Endothelial cell of umbilical vein (primary cell): ENCODE results near the gene NECAB2. TPM values are rescaled to one million over a fixed set of nuclear protein-coding genes. Genes with fewer than 3 reads are reported as not detected.

ENCODE experiments used
- BruUV-seq: library from RNA; stranded (reverse); fragments of 400-500 nt; replicated peaks from 2 replicates; lab custom pipeline; 2021; lab: Mats Ljungman, UMichigan
- CTCF ChIA-PET: fragments of 300-600, 350-600 bp; sonication (Branson Sonifier 250); formaldehyde crosslinking; loops from one replicate; lab custom pipeline; 2021; ENCODE audit warnings: antibody characterized with exemption, inconsistent platforms; lab: Charles Lee
- POLR2A ChIA-PET: fragments of 300-600, 350-600 bp; sonication (Branson Sonifier 250); formaldehyde crosslinking; loops from one replicate; lab custom pipeline; 2021; ENCODE audit warnings: antibody characterized with exemption, inconsistent platforms; lab: Charles Lee
- DNase-seq: peaks from one replicate; pipeline ENCODE4 v3.0.0-alpha.2; 2011; ENCODE audit warnings: low read depth, low spot score
- FAIRE-seq: peaks from 2 replicates; lab custom pipeline; 2011; peaks lifted over from hg19 to GRCh38; lab: Jason Lieb, UNC
- H2AFZ ChIP-seq: 2 replicates; pipeline ENCODE4 v1.6.0; 2012; ENCODE audit warnings: low read depth, low read length, control low read depth, inconsistent platforms
- H3K27ac ChIP-seq: 2 replicates; pipeline ENCODE4 v1.5.1; 2011; ENCODE audit warnings: low read depth, mild to moderate bottlenecking, control low read depth, low read length, moderate library complexity; ENCODE audit not compliant: insufficient read depth
- H3K27me3 ChIP-seq, 2 experiments: 2 replicates each; pipeline versions ENCODE4 v1.6.0 to v1.6.1; 2011; ENCODE audit warnings: low read length in 2 of 2, mixed read lengths in 1 of 2; ENCODE audit not compliant: control insufficient read depth in 2 of 2, insufficient read depth in 2 of 2
- H3K36me3 ChIP-seq, 2 experiments: 2 replicates in 1 of 2; 3 replicates in 1 of 2; pipeline ENCODE4 v1.5.1; 2011; ENCODE audit warnings: low read length in 2 of 2, mild to moderate bottlenecking in 1 of 2, moderate library complexity in 1 of 2; ENCODE audit not compliant: control insufficient read depth in 2 of 2, insufficient read depth in 2 of 2; ENCODE audit errors: extremely low read depth in 1 of 2
- H3K4me1 ChIP-seq: 3 replicates; pipeline ENCODE4 v1.5.1; 2011; ENCODE audit warnings: mild to moderate bottlenecking, low read length; ENCODE audit not compliant: control insufficient read depth, insufficient read depth; ENCODE audit errors: extremely low read depth
- H3K4me2 ChIP-seq: 2 replicates; pipeline ENCODE4 v1.6.1; 2011; ENCODE audit warnings: low read length, control low read depth, mixed read lengths; ENCODE audit not compliant: insufficient read depth
- H3K4me3 ChIP-seq, 3 experiments: fragments of 200-600 bp in 1 of 3; sonication (generic), shearing (Covaris generic) in 1 of 3; replicated peaks in 1 of 3; 2 replicates each; pipeline ENCODE4 v1.5.1; 2011 to 2016; ENCODE audit warnings: control low read depth in 3 of 3, low read length in 3 of 3, mild to moderate bottlenecking in 2 of 3, inconsistent platforms in 1 of 3, low read depth in 1 of 3, moderate library complexity in 1 of 3; ENCODE audit not compliant: insufficient read depth in 1 of 3
- H3K79me2 ChIP-seq: 2 replicates; pipeline ENCODE4 v1.6.0; 2012; ENCODE audit warnings: low read length, inconsistent platforms; ENCODE audit not compliant: control insufficient read depth, insufficient read depth
- H3K9ac ChIP-seq: replicated peaks from 2 replicates; pipeline ENCODE3; 2011; ENCODE audit warnings: low read length, control low read depth; ENCODE audit not compliant: insufficient read depth; ENCODE audit errors: extremely low read depth
- H3K9me1 ChIP-seq: replicated peaks from 3 replicates; pipeline ENCODE4 v1.6.0; 2011; ENCODE audit warnings: mild to moderate bottlenecking, low read length; ENCODE audit not compliant: control insufficient read depth, insufficient read depth; ENCODE audit errors: extremely low read depth
- H3K9me3 ChIP-seq: replicated peaks from 2 replicates; pipeline ENCODE4 v1.5.1; 2012; ENCODE audit warnings: low read length, inconsistent platforms; ENCODE audit not compliant: control insufficient read depth, insufficient read depth
- H4K20me1 ChIP-seq: replicated peaks from 2 replicates; pipeline ENCODE3; 2011; ENCODE audit warnings: mild to moderate bottlenecking, low read length; ENCODE audit not compliant: control insufficient read depth, insufficient read depth; ENCODE audit errors: extremely low read depth
- CTCF ChIP-seq, 2 donors: IDR thresholded peaks; 1 replicate in 1 of 2; 2 replicates in 1 of 2; pipeline ENCODE4 v1.5.1; 2011; ENCODE audit warnings: low read length in 2 of 2, mild to moderate bottlenecking in 2 of 2, moderate library complexity in 2 of 2, control low read depth in 1 of 2, inconsistent platforms in 1 of 2, low read depth in 1 of 2; ENCODE audit not compliant: insufficient read depth in 1 of 2; ENCODE audit errors: extremely low read depth in 1 of 2
- EZH2 ChIP-seq: IDR thresholded peaks from 2 replicates; pipeline ENCODE4 v1.6.1; 2012; ENCODE audit warnings: borderline replicate concordance, low read depth, mild to moderate bottlenecking, moderate library complexity, low read length, inconsistent platforms; ENCODE audit not compliant: severe bottlenecking
- FOS ChIP-seq: IDR thresholded peaks from 2 replicates; pipeline ENCODE4 v1.6.1; 2011; ENCODE audit warnings: mild to moderate bottlenecking, low read length, moderate library complexity, borderline replicate concordance; ENCODE audit not compliant: insufficient read depth
- GATA2 ChIP-seq: IDR thresholded peaks from 2 replicates; pipeline ENCODE4 v1.7.0; 2011; ENCODE audit warnings: low read depth, mild to moderate bottlenecking, moderate library complexity, mixed read lengths, low read length; ENCODE audit not compliant: insufficient read length, insufficient read depth
- JUN ChIP-seq: IDR thresholded peaks from 2 replicates; pipeline ENCODE4 v1.6.1; 2011; ENCODE audit warnings: borderline replicate concordance, low read depth; ENCODE audit not compliant: insufficient read length, insufficient read depth
- MAX ChIP-seq: IDR thresholded peaks from 2 replicates; pipeline ENCODE4 v1.6.1; 2011; ENCODE audit not compliant: insufficient read depth, insufficient read length
- MYC ChIP-seq: IDR thresholded peaks from one replicate; pipeline ENCODE4 v1.6.1; 2011; ENCODE audit warnings: mild to moderate bottlenecking, low read depth, low read length
- POLR2A ChIP-seq: IDR thresholded peaks from 2 replicates; pipeline ENCODE4 v1.6.1; 2012; ENCODE audit warnings: low read depth, mild to moderate bottlenecking, control low read depth, low read length
- POLR2AphosphoS5 ChIP-seq: IDR thresholded peaks from 2 replicates; pipeline ENCODE4 v1.6.1; 2012; ENCODE audit warnings: low read depth, mild to moderate bottlenecking, control low read depth, low read length, moderate library complexity; ENCODE audit not compliant: insufficient read depth
- dilution Hi-C: fragments of 300-500 bp; cut with MboI; formaldehyde crosslinking; loops from one replicate; pipeline ENCODE4 v1.15.0; 2019; ENCODE audit warnings: low sequenced_read_pairs; ENCODE audit not compliant: extremely low pct_ligation_motif_present
- intact Hi-C: fragments of 100-400 bp; cut with micrococcal nuclease; formaldehyde crosslinking; loops from one replicate; pipeline ENCODE4 v1.10.0; 2022
- polyA plus RNA-seq, 4 experiments: library from polyadenylated mRNA; depleted of rRNA in 3 of 4; stranded (reverse) in 3 of 4; unstranded in 1 of 4; fragments of >200 nt; gene quantifications; 2 replicates each; pipeline versions ENCODE4 v1.2.1 to v1.2.3, GENCODE V29; 2011 to 2012; ENCODE audit warnings: missing spikeins in 1 of 4
- total RNA-seq: library from RNA; stranded (reverse); gene quantifications from 2 replicates; pipeline ENCODE4 v1.2.3, GENCODE V29; 2021

NECAB2 gene
- total and polyA plus RNA-seq, 2 donors (not counting 3 experiments of a cell fraction or from before 2014, with no cell fraction given) = 0.26 to 0.31 TPM

- dilution Hi-C loops = no loop called here
- CTCF ChIA-PET = no interaction called here
Observed at GRCh38 chr16:83920894-83921491, 47.1 kb upstream of the NECAB2 start.

More at GRCh38 chr16:83920894-83921491, 47.1 kb upstream of the NECAB2 start:
- no TSS peak for BruUV-seq
- FAIRE-seq = no peak
- Histone ChIP-seq H3K27me3 (no peaks in the 10 kb centered on the region), H2AFZ (no peak overlapping the region), H3K79me2 (no peaks in the 10 kb centered on the region), H3K9me1 (no peaks in the 10 kb centered on the region), H3K27ac (no peak overlapping the region), H3K9me3 (no peaks in the 10 kb centered on the region), H3K4me3 (no peak overlapping the region), H3K36me3 (peaks cover 0 to 14% of the 10 kb centered on the region in 2 experiments), H3K9ac (no peak overlapping the region), H3K4me2 (no peak overlapping the region), H3K4me1 (no peaks in the 10 kb centered on the region), H4K20me1 (no peaks in the 10 kb centered on the region)
- intact Hi-C loops = no loop called here
- POLR2A ChIA-PET = no interaction called here
- TF ChIP-seq MAX (no peak), EZH2 (no peak), GATA2 (no peak), JUN (no peak), MYC (no peak), POLR2AphosphoS5 (no peak), FOS (no peak), CTCF (IDR thresholded peaks at IDR 0.05; ENCODE audit: extremely low read depth in 1 of 2, insufficient read depth in 1 of 2, low read depth in 1 of 2, low read length in 2 of 2) (no peak), POLR2A (no peak)
- DNase-seq = no peak
